Stimulated activated naive CD8-positive, alpha-beta T cell treated with anti-CD3 and anti-CD28 coated beads, Interleukin-15, Interleukin-2, amounts not matched to agents 100 U/mL and 50 U/mL, for 24 hours (primary cell): ENCODE results near the gene EXOSC9.
"Not testable (repeated sequence)": the region's sequence is repeated elsewhere in the genome, so short reads cannot be mapped to it uniquely, and the experiment has no call there.

Experiments used
- ATAC-seq: fragments of 150-1000 bp; cut with Tn5 transposase; one replicate; pipeline ENCODE4 v1.10.0; 2021
- DNase-seq: peaks from one replicate; pipeline ENCODE4 v3.0.0; 2021

EXOSC9 gene

GRCh38 chr4:121800961-121801714, at the start of gene EXOSC9:
EXOSC9 (plus strand) TSS chr4:121801323; CDS start chr4:121801425, 102 bp downstream.
- DNase-seq (peak; percentile 97), ATAC-seq (peak; percentile 77)

- ATAC-seq, result not testable (repeated sequence)
Measured at GRCh38 chr4:121752142-121752541, 49.0 kb upstream of the EXOSC9 start.

GRCh38 chr4:121758925-121759568, 42.1 kb upstream of the EXOSC9 start:
- DNase-seq (no peak), ATAC-seq (no peak)

More at GRCh38 chr4:121752142-121752541, 49.0 kb upstream of the EXOSC9 start:
- DNase-seq, result not testable (repeated sequence)

- no peak for DNase-seq
- ATAC-seq, result no peak
Measured at GRCh38 chr4:121760205-121760604, 40.9 kb upstream of the EXOSC9 start.

- no peak for ATAC-seq
- no peak for DNase-seq
Measured at GRCh38 chr4:121764303-121764701, 36.8 kb upstream of the EXOSC9 start.

- no peak for ATAC-seq
- no peak for DNase-seq
Measured at GRCh38 chr4:121764702-121765367, 36.3 kb upstream of the EXOSC9 start, which contains the start of gene SMIM43. SMIM43 (minus strand) TSS chr4:121765164; CDS start chr4:121765105, 59 bp downstream.

GRCh38 chr4:121765368-121765705, 35.8 kb upstream of the EXOSC9 start:
- DNase-seq, result no peak

GRCh38 chr4:121765971-121766538, 35.1 kb upstream of the EXOSC9 start:
- DNase-seq (no peak), ATAC-seq (no peak)

More at GRCh38 chr4:121765368-121765705, 35.8 kb upstream of the EXOSC9 start:
- ATAC-seq, result no peak

GRCh38 chr4:121767166-121767565, 34.0 kb upstream of the EXOSC9 start:
- ATAC-seq (no peak), DNase-seq (no peak)

GRCh38 chr4:121769341-121769740, 31.8 kb upstream of the EXOSC9 start:
- no peak for DNase-seq
- no peak for ATAC-seq

GRCh38 chr4:121771869-121772268, 29.3 kb upstream of the EXOSC9 start:
- DNase-seq, result no peak
- no peak for ATAC-seq

- no peak for ATAC-seq
- DNase-seq, result no peak
Measured at GRCh38 chr4:121773883-121774282, 27.2 kb upstream of the EXOSC9 start.

GRCh38 chr4:121776610-121777401, 24.3 kb upstream of the EXOSC9 start:
- no peak for ATAC-seq
- DNase-seq, result no peak

GRCh38 chr4:121777625-121778024, 23.5 kb upstream of the EXOSC9 start:
- no peak for DNase-seq

GRCh38 chr4:121778991-121779628, 22.0 kb upstream of the EXOSC9 start:
- ATAC-seq (no peak), DNase-seq (no peak)

More at GRCh38 chr4:121777625-121778024, 23.5 kb upstream of the EXOSC9 start:
- ATAC-seq, result no peak

GRCh38 chr4:121783210-121783609, 17.9 kb upstream of the EXOSC9 start:
- DNase-seq, result no peak
- no peak for ATAC-seq

GRCh38 chr4:121784401-121784800, 16.7 kb upstream of the EXOSC9 start:
- ATAC-seq (no peak), DNase-seq (no peak)

- ATAC-seq (no peak), DNase-seq (no peak)
Measured at GRCh38 chr4:121784975-121785374, 16.1 kb upstream of the EXOSC9 start.

- ATAC-seq, result peak; percentile 19
Measured at GRCh38 chr4:121785479-121785878, 15.6 kb upstream of the EXOSC9 start.

GRCh38 chr4:121786221-121786620, 14.9 kb upstream of the EXOSC9 start:
- ATAC-seq (no peak), DNase-seq (no peak)

More at GRCh38 chr4:121785479-121785878, 15.6 kb upstream of the EXOSC9 start:
- no peak for DNase-seq

GRCh38 chr4:121788896-121789295, 12.2 kb upstream of the EXOSC9 start:
- DNase-seq (no peak), ATAC-seq (no peak)
